ENCODE measurements around the gene BEND3.

DNA sequence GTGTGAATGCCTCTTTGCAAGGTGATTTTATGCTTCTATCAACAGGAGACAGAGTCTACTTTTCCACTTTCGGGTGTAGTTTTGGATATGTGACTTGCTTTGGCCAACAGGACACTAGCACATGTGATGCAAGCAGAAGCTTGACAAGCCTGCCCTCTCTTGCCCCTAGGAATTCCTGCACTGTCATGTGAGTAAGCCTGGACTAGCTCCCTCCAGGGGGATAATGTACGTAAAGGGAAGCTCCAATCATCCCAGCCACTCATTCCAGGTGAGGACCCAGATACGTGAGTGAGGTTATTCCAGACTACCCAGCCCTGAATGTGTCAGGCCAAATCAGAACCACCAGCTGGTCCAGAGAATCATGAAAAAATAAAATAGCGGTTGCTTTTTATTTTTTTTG, 33.3 kb downstream of the BEND3 start:
- TF ChIP-seq CTCF (IDR thresholded peaks at IDR 0.05) (no peak), POLR2A (IDR thresholded peaks at IDR 0.05) (no peak), EP300 (IDR thresholded peaks at IDR 0.05) (no peak)

Measured in ovary (tissue), 3 donors.